Islet of Langerhans (tissue), 1 donor: ENCODE results near the gene PSMD8.
"Not testable (repeated sequence)": the region's sequence is repeated elsewhere in the genome, so short reads cannot be mapped to it uniquely, and the experiment has no call there.

Source experiments
- FAIRE-seq: peaks from one replicate; lab custom pipeline; 2011; peaks lifted over from hg19 to GRCh38; lab: Jason Lieb, UNC

Gene PSMD8

DNA sequence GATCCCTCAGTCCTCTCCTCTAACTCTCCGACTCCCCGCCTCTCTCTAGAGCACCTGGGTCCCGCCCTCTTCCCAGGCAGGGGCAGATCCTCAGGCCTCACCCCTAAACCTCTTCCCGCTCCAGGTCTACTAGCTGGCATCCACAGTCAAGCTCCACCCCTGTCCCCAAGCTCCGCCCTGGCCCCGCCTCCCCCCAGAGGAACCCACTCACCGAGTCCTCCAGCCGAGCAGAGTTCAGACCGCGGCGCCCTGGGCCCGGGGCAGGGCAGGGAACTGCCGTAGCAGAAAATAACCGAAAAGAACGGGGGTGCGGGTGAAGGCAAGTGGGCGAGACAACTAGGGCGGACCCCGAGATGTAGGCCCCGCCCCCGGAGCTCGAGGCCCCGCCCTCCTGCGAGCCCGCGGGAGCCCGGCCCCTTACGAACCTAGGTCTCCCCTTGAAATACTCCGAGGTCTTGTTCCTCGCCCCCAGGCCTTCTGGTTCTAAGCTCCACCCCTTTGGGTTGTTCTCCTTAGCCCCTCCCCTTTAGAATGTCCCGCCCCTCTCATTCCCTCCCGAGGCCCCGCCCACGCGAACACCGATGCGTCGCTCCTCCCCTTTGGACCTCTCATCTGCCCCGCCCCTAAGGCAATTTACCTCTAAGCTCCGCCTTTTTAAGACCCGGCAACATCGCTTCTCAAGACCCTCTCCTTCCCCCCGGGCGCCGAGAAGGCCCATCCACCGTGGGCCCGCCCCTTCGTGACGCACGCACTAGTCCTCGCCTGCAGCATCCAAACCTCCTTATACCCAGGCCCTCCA, 13.4 kb downstream of the PSMD8 start, which contains the start of gene GGN:
TSS of gene GGN (minus strand) at position 485 of the 799 bp plus-strand sequence. CDS start 773 bp downstream, outside the sequence.
- FAIRE-seq, result no peak

DNA sequence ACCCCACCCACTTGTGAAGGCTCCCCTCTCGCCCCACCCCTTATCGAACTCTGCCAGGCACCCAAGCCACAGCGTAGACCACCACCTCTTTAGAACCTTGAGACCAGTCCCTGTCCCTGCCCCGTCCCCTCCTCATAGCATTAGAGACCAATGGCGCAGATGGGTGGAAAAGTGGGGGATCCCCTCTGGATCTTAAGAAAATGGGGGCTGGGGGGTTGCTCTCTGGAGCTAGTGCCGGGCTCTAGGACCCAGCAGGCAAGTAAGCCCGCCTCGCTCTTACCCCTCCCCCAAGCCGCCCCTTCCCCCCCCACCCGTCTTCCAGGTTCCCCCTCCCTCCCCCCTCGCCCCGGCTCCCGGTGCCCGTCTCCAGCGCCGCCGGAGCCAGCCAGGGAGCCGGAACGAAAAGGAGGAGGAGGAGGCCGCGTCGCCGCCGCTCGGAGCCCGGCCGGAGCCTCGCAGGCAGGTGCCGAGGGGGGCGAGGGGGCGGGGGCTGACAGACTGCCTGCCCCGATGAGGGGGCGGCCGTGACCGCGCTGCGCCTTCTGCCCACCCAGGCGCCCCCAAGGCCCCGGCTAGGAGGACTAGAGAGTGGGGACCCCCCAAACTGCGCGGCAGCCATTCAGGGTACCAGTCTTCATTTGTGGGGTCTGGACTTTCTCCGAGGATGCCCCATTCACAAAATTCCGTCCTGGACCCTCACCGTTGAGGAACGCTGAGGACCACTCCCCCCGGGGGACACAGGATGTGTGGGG, 14.2 kb downstream of the PSMD8 start, which contains the start of gene SPRED3:
TSS of gene SPRED3 (plus strand) at position 349 of the 752 bp plus-strand sequence. CDS start 1,606 bp downstream, outside the sequence.
- no peak for FAIRE-seq

DNA sequence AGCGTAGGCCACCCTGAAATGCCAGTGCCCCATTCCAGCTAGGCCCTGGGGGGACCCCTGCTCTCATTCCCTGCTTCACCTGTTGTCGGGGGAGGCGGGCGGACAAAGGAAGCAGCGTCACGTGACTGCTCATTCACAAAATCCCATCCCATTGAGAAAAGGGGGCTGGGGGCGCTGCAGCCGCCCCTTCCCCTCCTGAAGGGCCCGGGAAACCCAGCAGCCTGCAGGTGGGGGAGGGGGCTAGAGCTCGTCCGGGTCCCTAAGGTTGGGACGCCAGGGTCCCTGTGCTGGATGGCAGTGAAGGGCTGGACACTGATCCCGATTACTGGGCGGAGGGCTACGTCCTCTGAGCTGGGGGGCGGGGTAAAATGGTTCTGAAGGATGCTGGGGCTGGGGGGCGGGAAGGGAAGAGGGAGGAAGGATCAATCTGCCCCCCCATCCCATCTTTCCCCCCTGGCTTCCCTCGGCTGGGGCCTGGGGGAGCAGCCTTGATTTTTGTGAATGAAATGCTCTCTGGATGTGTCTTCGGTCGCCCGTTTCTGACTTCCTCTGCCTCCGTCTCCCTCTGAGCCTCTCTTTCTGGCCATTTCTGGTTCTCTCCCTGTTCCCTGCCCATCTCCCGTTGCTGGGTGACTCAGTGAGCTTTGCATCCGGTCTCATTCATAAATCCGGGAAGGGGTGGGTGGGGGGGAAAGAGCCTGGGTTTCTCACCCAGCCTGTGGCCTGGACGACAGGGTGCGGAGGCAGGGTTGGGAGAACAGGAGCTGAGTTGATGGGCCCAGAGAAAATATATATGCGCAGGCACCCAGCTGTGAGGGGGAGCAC, 14.9 kb downstream of the PSMD8 start:
- no peak for FAIRE-seq

DNA sequence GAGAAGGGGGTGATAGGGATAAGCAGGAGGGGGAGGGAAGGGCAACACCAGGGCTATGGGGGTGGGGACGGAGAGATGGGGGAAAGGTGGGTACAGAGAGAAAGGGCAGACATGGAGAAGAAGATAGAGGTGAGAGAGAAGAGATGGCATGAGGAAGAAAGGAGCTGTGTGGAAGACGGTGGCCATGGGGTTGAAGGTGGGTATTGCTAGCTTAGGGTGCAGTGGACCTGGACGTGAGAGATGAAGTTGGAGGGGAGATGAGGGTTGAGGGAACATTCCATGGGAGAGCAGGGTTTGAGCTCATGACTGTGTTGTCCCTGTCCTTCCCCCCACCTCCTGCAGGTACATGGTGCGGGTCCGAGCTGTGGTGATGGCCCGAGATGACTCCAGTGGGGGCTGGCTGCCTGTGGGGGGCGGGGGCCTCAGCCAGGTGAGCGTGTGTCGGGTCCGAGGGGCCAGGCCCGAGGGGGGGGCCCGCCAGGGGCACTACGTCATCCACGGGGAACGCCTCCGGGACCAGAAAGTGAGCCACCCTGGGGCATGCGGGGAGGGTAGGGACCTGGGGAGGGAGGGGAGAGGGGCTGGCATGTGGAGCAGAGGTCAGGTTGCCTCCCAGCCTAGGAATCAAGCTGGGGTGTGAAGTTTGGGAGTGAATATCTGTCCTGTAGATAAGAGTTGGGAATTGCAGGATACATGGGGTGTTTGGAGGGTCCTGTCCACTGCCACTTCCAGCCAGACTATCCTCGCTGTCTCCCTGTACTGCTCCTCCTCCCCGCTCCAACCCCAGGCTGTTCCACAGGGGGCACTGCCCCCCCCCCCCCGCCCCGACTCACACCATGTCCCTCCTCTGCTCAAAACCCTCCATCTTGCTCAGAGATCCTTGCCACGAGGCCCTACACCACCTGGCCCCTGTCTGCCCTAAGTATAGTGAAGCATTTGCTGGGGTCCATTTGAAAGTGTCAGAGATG, 15.9 kb downstream of the PSMD8 start:
- FAIRE-seq, result no peak

DNA sequence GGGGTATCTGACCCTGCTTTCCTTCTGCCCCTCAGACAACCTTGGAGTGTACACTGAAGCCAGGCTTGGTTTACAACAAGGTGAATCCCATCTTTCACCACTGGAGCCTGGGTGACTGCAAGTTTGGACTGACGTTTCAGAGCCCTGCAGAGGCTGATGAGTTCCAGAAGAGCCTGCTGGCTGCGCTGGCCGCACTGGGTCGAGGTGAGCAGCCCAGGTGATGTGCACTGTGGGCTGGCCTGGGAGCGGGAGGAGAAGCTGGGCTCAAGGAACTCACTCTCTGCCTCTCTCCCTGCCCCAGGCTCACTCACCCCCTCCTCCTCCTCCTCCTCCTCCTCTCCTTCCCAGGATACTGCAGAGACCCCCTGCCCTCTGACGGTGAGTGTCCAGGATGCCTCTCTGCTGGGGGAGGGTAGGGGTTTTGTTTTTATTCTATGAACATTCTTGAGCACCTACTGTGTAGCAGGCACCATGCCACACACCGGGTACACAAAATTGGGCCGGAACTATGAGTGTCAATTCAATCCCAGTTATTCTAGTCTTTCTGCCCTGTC, 17.6 kb downstream of the PSMD8 start:
- FAIRE-seq, result no peak

GRCh38 chr19:38392707-38393308, 18.4 kb downstream of the PSMD8 start:
- no peak for FAIRE-seq

DNA sequence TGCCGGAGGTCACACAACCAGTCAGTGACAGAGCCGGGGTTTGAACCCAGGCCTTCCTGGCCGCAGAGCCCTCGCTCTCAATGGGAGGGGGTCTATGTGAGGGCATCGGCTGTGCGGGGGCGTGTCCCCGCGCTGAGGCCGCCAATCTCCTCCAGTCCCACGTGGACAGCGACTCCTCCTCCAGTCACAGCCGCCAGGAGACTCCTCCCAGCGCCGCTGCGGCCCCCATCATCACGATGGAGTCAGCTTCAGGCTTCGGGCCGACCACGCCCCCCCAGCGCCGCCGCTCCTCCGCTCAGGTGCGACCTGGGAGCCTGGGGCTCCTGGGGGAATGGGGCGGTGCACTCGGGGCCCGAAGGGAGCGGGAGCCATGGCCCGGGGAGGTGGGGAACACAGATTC, 20.1 kb downstream of the PSMD8 start:
- no peak for FAIRE-seq

DNA sequence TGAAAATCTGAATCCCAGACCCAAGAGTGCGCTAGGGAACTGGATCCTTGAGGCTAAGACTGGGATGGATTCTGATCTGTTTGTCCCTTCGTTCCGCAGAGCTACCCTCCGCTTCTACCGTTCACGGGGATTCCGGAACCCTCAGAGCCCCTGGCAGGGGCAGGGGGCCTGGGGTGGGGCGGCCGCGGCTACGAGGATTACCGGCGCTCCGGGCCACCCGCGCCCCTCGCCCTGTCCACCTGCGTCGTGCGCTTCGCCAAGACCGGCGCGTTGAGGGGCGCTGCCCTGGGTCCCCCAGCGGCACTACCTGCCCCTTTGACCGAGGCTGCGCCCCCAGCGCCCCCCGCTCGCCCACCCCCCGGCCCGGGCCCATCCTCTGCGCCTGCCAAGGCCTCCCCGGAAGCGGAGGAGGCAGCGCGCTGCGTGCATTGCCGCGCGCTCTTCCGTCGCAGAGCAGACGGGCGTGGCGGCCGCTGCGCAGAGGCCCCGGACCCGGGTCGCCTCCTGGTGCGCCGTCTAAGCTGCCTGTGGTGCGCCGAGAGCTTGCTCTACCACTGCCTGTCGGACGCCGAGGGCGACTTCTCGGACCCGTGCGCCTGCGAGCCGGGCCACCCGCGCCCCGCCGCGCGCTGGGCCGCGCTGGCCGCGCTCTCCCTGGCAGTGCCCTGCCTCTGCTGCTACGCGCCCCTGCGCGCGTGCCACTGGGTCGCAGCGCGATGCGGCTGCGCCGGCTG, 21.2 kb downstream of the PSMD8 start:
- no peak for FAIRE-seq

DNA sequence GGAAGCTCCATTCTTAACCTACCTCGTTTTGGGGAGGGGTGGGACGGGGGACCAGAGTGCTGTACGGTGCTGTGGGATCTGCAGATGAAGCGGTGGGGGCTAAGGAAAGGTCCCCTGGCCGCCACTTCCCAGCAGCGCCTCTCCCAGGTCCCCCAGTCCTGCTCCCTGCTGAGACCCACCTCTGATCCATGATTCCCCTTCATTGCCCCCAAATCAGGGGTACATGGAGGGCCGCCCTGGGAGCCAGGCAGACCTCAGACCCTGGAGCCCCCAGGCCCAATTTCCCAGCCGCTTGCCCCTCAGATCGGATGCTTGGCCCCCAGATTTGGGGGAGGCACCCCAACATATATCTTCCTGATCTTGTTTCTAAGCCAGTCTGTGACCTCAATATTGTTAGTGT, 24.7 kb downstream of the PSMD8 start:
- FAIRE-seq, result no peak

GRCh38 chr19:38399537-38399936, 25.2 kb downstream of the PSMD8 start:
- FAIRE-seq, result no peak

DNA sequence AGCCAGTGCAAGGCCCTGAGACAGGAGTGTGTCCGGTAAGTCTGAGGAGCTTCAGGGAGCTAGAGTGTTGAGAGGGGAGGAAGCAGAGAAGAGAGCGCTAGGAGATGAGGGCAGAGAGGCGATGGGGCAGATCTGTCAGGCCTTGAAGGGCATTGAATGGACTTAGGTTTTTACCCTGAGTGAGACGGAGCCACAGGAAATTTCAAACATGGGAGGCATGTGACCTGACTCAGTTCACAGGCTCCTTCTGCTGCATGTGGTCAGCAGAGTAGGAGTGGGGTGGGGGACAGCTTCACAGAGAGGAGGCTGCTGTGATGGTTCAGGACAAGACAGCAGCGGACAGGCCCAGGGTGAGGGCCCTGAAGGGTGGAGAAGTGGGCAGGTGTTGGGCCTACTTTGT, 26.0 kb downstream of the PSMD8 start:
- FAIRE-seq, result no peak

GRCh38 chr19:38401148-38401547, 26.8 kb downstream of the PSMD8 start:
- no peak for FAIRE-seq

GRCh38 chr19:38402623-38402966, 28.2 kb downstream of the PSMD8 start:
- no peak for FAIRE-seq

GRCh38 chr19:38402967-38403674, 28.8 kb downstream of the PSMD8 start, which contains the start of gene FAM98C:
FAM98C (plus strand) TSS chr19:38403093; CDS start chr19:38403154, 61 bp downstream.
- FAIRE-seq, result no peak

- no peak for FAIRE-seq
These were observed 30.5 kb downstream of the PSMD8 start for GRCh38 chr19:38404858-38405257.

- no peak for FAIRE-seq
These were observed 30.9 kb downstream of the PSMD8 start for GRCh38 chr19:38405276-38405675.

DNA sequence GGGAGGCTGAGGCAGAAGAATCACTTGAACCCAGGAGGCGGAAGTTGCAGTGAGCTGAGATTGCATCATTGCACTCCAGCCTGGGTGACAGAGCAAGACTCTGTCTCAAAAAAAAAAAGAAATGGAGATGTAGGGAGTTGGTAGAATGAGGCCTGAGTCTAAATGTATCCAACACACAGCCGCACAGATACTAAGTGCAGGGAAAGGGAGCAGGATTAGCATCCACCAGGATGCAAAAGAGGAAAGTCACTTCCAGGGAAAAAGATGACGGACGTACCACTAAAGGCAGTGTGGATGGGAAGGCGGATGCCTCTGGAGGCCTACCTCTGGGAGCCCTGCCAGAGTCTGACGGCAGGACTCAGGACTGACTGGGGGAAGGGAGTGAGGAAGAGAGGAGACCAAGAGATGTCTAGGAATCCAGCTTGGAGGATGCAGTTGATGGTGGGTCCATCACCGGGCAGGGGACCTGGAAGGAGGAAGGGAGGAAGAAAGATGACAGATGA, 35.3 kb downstream of the PSMD8 start:
- no peak for FAIRE-seq

DNA sequence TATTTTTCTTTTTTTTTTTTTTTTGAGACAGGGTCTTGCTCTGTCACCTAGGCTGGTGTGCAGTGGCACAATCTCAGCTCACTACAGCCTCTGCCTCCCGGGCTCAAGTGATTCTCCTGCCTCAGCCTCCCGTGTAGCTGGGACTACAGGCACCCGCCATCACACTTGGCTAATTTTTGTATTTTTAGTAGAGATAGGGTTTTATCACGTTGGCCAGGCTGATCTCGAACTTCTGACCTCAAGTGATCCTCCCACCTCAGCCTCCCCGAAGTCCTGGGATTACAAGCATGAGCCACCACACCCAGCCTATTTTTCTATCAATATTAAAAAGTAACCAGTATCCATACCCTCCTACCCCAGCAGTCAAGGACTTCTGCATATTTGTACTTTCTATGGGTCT, 36.0 kb downstream of the PSMD8 start:
- not testable (repeated sequence) for FAIRE-seq
